Rectal smooth muscle tissue (tissue), 1 donor: ENCODE results near the gene CIDEA.

ENCODE experiments used
- H3K27ac ChIP-seq: one replicate; pipeline ENCODE4 v1.7.0; 2013; ENCODE audit warnings: low read depth, low read length, inconsistent platforms
- H3K27me3 ChIP-seq: one replicate; pipeline ENCODE4 v1.7.0; 2013; ENCODE audit warnings: low read length; ENCODE audit not compliant: control insufficient read depth, insufficient read depth
- H3K36me3 ChIP-seq: one replicate; pipeline ENCODE4 v1.7.0; 2013; ENCODE audit warnings: low read length; ENCODE audit not compliant: control insufficient read depth, insufficient read depth
- H3K4me1 ChIP-seq: one replicate; pipeline ENCODE4 v1.7.0; 2013; ENCODE audit warnings: low read length; ENCODE audit not compliant: control insufficient read depth, insufficient read depth
- H3K4me3 ChIP-seq: one replicate; pipeline ENCODE4 v1.7.0; 2013; ENCODE audit warnings: low read length
- H3K9ac ChIP-seq: one replicate; pipeline ENCODE4 v1.7.0; 2013; ENCODE audit warnings: low read length

CIDEA gene

GRCh38 chr18:12309683-12310198, 55.6 kb downstream of the CIDEA start:
- H3K27me3 ChIP-seq, result no peaks in the 10 kb centered on the region
- H3K36me3 ChIP-seq, result no peaks in the 10 kb centered on the region
- peaks cover 33% of the 10 kb centered on the region for H3K4me1 ChIP-seq
- no peak overlapping the region for H3K9ac ChIP-seq
- H3K27ac ChIP-seq, result peak overlapping the region; percentile 98
- peak overlapping the region; percentile 81 for H3K4me3 ChIP-seq

- Histone ChIP-seq H3K36me3 (no peaks in the 10 kb centered on the region), H3K4me3 (no peak overlapping the region), H3K27ac (peak overlapping the region; percentile 64), H3K27me3 (no peaks in the 10 kb centered on the region), H3K4me1 (peaks cover 38% of the 10 kb centered on the region), H3K9ac (no peak overlapping the region)
Measured at GRCh38 chr18:12310762-12311161, 56.6 kb downstream of the CIDEA start.

GRCh38 chr18:12312976-12313375, 58.8 kb downstream of the CIDEA start:
- Histone ChIP-seq H3K4me1 (peaks cover 49% of the 10 kb centered on the region), H3K27ac (peak overlapping the region; percentile 76), H3K4me3 (no peak overlapping the region), H3K27me3 (no peaks in the 10 kb centered on the region), H3K36me3 (peaks cover 1% of the 10 kb centered on the region), H3K9ac (no peak overlapping the region)

- H3K27me3 ChIP-seq, result no peaks in the 10 kb centered on the region
- peaks cover 3% of the 10 kb centered on the region for H3K36me3 ChIP-seq
- H3K9ac ChIP-seq, result no peak overlapping the region
- H3K4me1 ChIP-seq, result peaks cover 56% of the 10 kb centered on the region
- H3K27ac ChIP-seq, result peak overlapping the region; percentile 76
- H3K4me3 ChIP-seq, result no peak overlapping the region
Measured at GRCh38 chr18:12313530-12314245, 59.5 kb downstream of the CIDEA start.

- no peak overlapping the region for H3K4me3 ChIP-seq
Measured at GRCh38 chr18:12314591-12315305, 60.6 kb downstream of the CIDEA start.

GRCh38 chr18:12315490-12315889, 61.3 kb downstream of the CIDEA start:
- Histone ChIP-seq H3K27ac (peak overlapping the region; percentile 84), H3K27me3 (no peaks in the 10 kb centered on the region), H3K9ac (no peak overlapping the region), H3K4me3 (no peak overlapping the region), H3K4me1 (peaks cover 51% of the 10 kb centered on the region), H3K36me3 (peaks cover 3% of the 10 kb centered on the region)

More at GRCh38 chr18:12314591-12315305, 60.6 kb downstream of the CIDEA start:
- Histone ChIP-seq H3K27me3 (no peaks in the 10 kb centered on the region), H3K36me3 (peaks cover 3% of the 10 kb centered on the region), H3K27ac (peak overlapping the region; percentile 84), H3K9ac (no peak overlapping the region), H3K4me1 (peaks cover 55% of the 10 kb centered on the region)

GRCh38 chr18:12315911-12316310, 61.8 kb downstream of the CIDEA start:
- peaks cover 3% of the 10 kb centered on the region for H3K36me3 ChIP-seq
- no peak overlapping the region for H3K4me3 ChIP-seq
- peaks cover 49% of the 10 kb centered on the region for H3K4me1 ChIP-seq
- H3K27me3 ChIP-seq, result no peaks in the 10 kb centered on the region
- peak overlapping the region; percentile 84 for H3K27ac ChIP-seq
- H3K9ac ChIP-seq, result no peak overlapping the region

- no peak overlapping the region for H3K4me3 ChIP-seq
Measured at GRCh38 chr18:12317664-12318333, 63.6 kb downstream of the CIDEA start.

GRCh38 chr18:12318334-12318697, 64.2 kb downstream of the CIDEA start:
- Histone ChIP-seq H3K4me3 (no peak overlapping the region), H3K36me3 (peaks cover 7% of the 10 kb centered on the region), H3K27ac (peak overlapping the region; percentile 84), H3K27me3 (no peaks in the 10 kb centered on the region), H3K9ac (no peak overlapping the region), H3K4me1 (peaks cover 45% of the 10 kb centered on the region)

More at GRCh38 chr18:12317664-12318333, 63.6 kb downstream of the CIDEA start:
- H3K36me3 ChIP-seq, result peaks cover 7% of the 10 kb centered on the region
- no peaks in the 10 kb centered on the region for H3K27me3 ChIP-seq
- peak overlapping the region; percentile 84 for H3K27ac ChIP-seq
- H3K4me1 ChIP-seq, result peaks cover 49% of the 10 kb centered on the region
- H3K9ac ChIP-seq, result no peak overlapping the region

GRCh38 chr18:12318857-12319256, 64.7 kb downstream of the CIDEA start:
- H3K4me1 ChIP-seq, result peaks cover 45% of the 10 kb centered on the region
- no peak overlapping the region for H3K9ac ChIP-seq
- H3K4me3 ChIP-seq, result no peak overlapping the region
- peaks cover 7% of the 10 kb centered on the region for H3K36me3 ChIP-seq
- peak overlapping the region; percentile 84 for H3K27ac ChIP-seq
- H3K27me3 ChIP-seq, result no peaks in the 10 kb centered on the region

- Histone ChIP-seq H3K36me3 (peaks cover 20% of the 10 kb centered on the region), H3K4me1 (peaks cover 20% of the 10 kb centered on the region), H3K9ac (no peak overlapping the region), H3K4me3 (no peak overlapping the region), H3K27ac (no peak overlapping the region), H3K27me3 (no peaks in the 10 kb centered on the region)
Measured at GRCh38 chr18:12321333-12321732, 67.2 kb downstream of the CIDEA start.

GRCh38 chr18:12324991-12325725, 71.0 kb downstream of the CIDEA start:
- H3K4me3 ChIP-seq, result no peak overlapping the region
- H3K9ac ChIP-seq, result no peak overlapping the region
- H3K36me3 ChIP-seq, result peaks cover 41% of the 10 kb centered on the region
- H3K4me1 ChIP-seq, result peaks cover 5% of the 10 kb centered on the region
- H3K27ac ChIP-seq, result no peak overlapping the region
- H3K27me3 ChIP-seq, result no peaks in the 10 kb centered on the region
